Lung (tissue), 12 donors: ENCODE measurements around the gene DGCR2. TPM values are rescaled to one million over a fixed set of nuclear protein-coding genes. Genes with fewer than 3 reads are reported as not detected.

Source experiments
- ATAC-seq: fragments of 200-7000 bp; cut with Tn5 transposase; one replicate; pipeline ENCODE4 v1.9.1; 2020; ENCODE audit warnings: moderate number of reproducible peaks; ENCODE audit not compliant: insufficient read depth, low FRiP score
- DNase-seq, 3 donors: peaks; one replicate each; pipeline ENCODE4 v3.0.0-alpha.2; 2013 to 2017
- H3K27ac ChIP-seq, 2 donors: one replicate each; pipeline ENCODE4 v1.5.1; 2013; ENCODE audit warnings: mild to moderate bottlenecking in 2 of 2, moderate library complexity in 2 of 2, control low read depth in 1 of 2, inconsistent platforms in 1 of 2, low read depth in 1 of 2, low read length in 1 of 2
- H3K27me3 ChIP-seq, 3 donors: one replicate each; pipeline ENCODE4 v1.5.1; 2013; ENCODE audit warnings: low read length in 2 of 3; ENCODE audit not compliant: control insufficient read depth in 3 of 3, insufficient read depth in 3 of 3
- H3K36me3 ChIP-seq, 4 donors: one replicate each; pipeline ENCODE4 v1.5.1; 2013; ENCODE audit warnings: low read length in 4 of 4, mild to moderate bottlenecking in 1 of 4, moderate library complexity in 1 of 4; ENCODE audit not compliant: control insufficient read depth in 4 of 4, insufficient read depth in 4 of 4
- H3K4me1 ChIP-seq, 5 donors: one replicate each; pipeline ENCODE4 v1.5.1; 2013; ENCODE audit warnings: low read length in 5 of 5, mild to moderate bottlenecking in 2 of 5, moderate library complexity in 1 of 5; ENCODE audit not compliant: control insufficient read depth in 5 of 5, insufficient read depth in 5 of 5
- H3K4me3 ChIP-seq: one replicate; pipeline ENCODE4 v1.5.1; 2013; ENCODE audit warnings: mild to moderate bottlenecking, control low read depth, moderate library complexity
- H3K9ac ChIP-seq, 2 donors: one replicate each; pipeline ENCODE4 v1.5.1; 2013; ENCODE audit warnings: low read length in 2 of 2, control low read depth in 1 of 2; ENCODE audit not compliant: insufficient read depth in 1 of 2
- H3K9me3 ChIP-seq, 4 donors: one replicate each; pipeline ENCODE4 v1.5.1; 2013; ENCODE audit warnings: low read length in 3 of 4, mild to moderate bottlenecking in 1 of 4, moderate library complexity in 1 of 4; ENCODE audit not compliant: control insufficient read depth in 4 of 4, insufficient read depth in 3 of 4
- CTCF ChIP-seq: IDR thresholded peaks from 2 replicates; pipeline ENCODE4 v1.5.1; 2012; ENCODE audit warnings: mild to moderate bottlenecking; ENCODE audit errors: control extremely low read depth, extremely low read depth
- WGBS, 2 donors: extraction: QIAGEN DNeasy Blood & Tissue Kit; methylation state at CpG; one replicate each; pipeline ENCODE4 v1.1.7; 2013; 5-methylcytosine and 5-hydroxymethylcytosine counted together
- polyA plus RNA-seq, 2 donors: library from polyadenylated mRNA; stranded (reverse); fragments of 200-250 nt; gene quantifications; one replicate each; pipeline ENCODE4 v1.2.1, GENCODE V29; 2013
- total RNA-seq, 2 donors: library from RNA; depleted of rRNA in 1 of 2; stranded (reverse); fragments of >200 nt in 1 of 2; gene quantifications; one replicate each; pipeline ENCODE4 v1.2.1, GENCODE V29; 2014 to 2021
- donor health status: control.
- donor health status: control.
- donor health status: Bipolar disorder and iron deficiency.
- donor health status: healthy.
- donor health status: DM: yes; HTN: yes; CAD: no.

DGCR2 gene
- total and polyA plus RNA-seq, 4 donors, result 40.4 to 77.4 (median 50.5) TPM

GRCh38 chr22:18999416-18999815 lies 122.8 kb downstream of the DGCR2 start:
- Histone ChIP-seq H3K9me3 (peaks cover 0 to under 1% (median 0%) of the 10 kb centered on the region in 4 donors), H3K4me1 (no peaks in the 10 kb centered on the region), H3K36me3 (no peaks in the 10 kb centered on the region), H3K4me3 (no peak overlapping the region), H3K27ac (no peak overlapping the region), H3K27me3 (peaks cover 0 to 9% (median 0%) of the 10 kb centered on the region in 3 donors), H3K9ac (no peak overlapping the region)
- WGBS, 2 donors, result 74 to 81% methylated on average over 6 of the region's 6 CpGs
- no peak for TF ChIP-seq CTCF
- ATAC-seq, result no peak
- no peak for DNase-seq

- ATAC-seq (no peak), DNase-seq (no peak)
- Histone ChIP-seq H3K27me3 (peaks cover 0 to 9% (median 0%) of the 10 kb centered on the region in 3 donors), H3K36me3 (no peaks in the 10 kb centered on the region), H3K9ac (no peak overlapping the region), H3K9me3 (no peaks in the 10 kb centered on the region), H3K4me3 (no peak overlapping the region), H3K27ac (no peak overlapping the region), H3K4me1 (no peaks in the 10 kb centered on the region)
- 27 to 30% methylated on average over 12 of the region's 12 CpGs for WGBS, 2 donors
- no peak for TF ChIP-seq CTCF
Observed at GRCh38 chr22:18999008-18999407, 123.2 kb downstream of the DGCR2 start.

- H3K4me3 ChIP-seq, result no peak overlapping the region
- no peak for DNase-seq
- no peaks in the 10 kb centered on the region for H3K9me3 ChIP-seq
- no peaks in the 10 kb centered on the region for H3K4me1 ChIP-seq
- no peak overlapping the region for H3K27ac ChIP-seq
- WGBS, 2 donors, result 35 to 39% methylated on average over 22 of the region's 22 CpGs
- peaks cover 0 to 9% (median 0%) of the 10 kb centered on the region in 3 donors for H3K27me3 ChIP-seq
- no peak for TF ChIP-seq CTCF
- ATAC-seq, result no peak
- H3K9ac ChIP-seq, result no peak overlapping the region
- no peaks in the 10 kb centered on the region for H3K36me3 ChIP-seq
Observed at GRCh38 chr22:18997925-18998315, 124.3 kb downstream of the DGCR2 start.

- 75 to 86% methylated on average over 12 of the region's 12 CpGs for WGBS, 2 donors
- H3K27me3 ChIP-seq, result peaks cover 0 to 9% (median 0%) of the 10 kb centered on the region in 3 donors
- DNase-seq, result no peak
Observed at GRCh38 chr22:18997306-18997924, 124.8 kb downstream of the DGCR2 start.

More at GRCh38 chr22:18997306-18997924, 124.8 kb downstream of the DGCR2 start:
- Histone ChIP-seq H3K27ac (no peak overlapping the region), H3K9ac (no peak overlapping the region), H3K4me1 (no peaks in the 10 kb centered on the region), H3K36me3 (no peaks in the 10 kb centered on the region), H3K4me3 (no peak overlapping the region), H3K9me3 (no peaks in the 10 kb centered on the region)
- no peak for ATAC-seq
- TF ChIP-seq CTCF, result no peak
